Measurements from ENCODE around the gene INPP5A. TPM values are rescaled to one million over a fixed set of nuclear protein-coding genes. Genes with fewer than 3 reads are reported as not detected.

Gene INPP5A
- total and polyA plus RNA-seq, 2 of the 13 experiments (the other 11 are each of a cell fraction or from before 2014, with no cell fraction given): 17.5 to 37.9 TPM

DNA sequence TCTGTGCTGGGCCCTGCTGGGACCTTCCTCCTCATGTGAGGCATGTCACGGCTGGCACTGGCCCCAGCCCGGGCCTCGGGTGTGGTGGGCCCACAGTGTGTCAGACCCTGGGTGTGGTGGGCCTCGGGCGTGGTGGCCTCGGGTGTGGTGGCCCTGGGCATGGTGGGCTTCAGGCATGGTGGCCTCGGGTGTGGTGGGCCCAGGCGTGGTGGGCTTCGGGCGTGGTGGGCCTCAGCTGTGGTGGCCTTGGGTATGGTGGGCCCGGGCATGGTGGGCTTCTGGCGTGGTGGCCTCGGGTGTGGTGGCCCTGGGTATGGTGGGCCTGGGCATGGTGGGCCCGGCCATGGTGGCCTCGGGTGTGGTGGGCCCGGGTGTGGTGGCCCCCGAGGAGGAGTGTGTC is 207.9 kb downstream of the INPP5A start:
- Histone ChIP-seq H3K9me3 (ENCODE audit: low read length) (no peaks in the 10 kb centered on the region), H3K79me2 (ENCODE audit: insufficient read depth, low read length) (no peaks in the 10 kb centered on the region), H3K36me3 (replicated peaks in 1 of 2; ENCODE audit: control insufficient read depth in 1 of 2, insufficient read depth in 2 of 2, low read length in 2 of 2) (peaks cover 0 to 2% of the 10 kb centered on the region in 2 experiments; a peak in 2 of 5 replicates), H3K4me1 (ENCODE audit: insufficient read depth, low read length) (peaks cover 5% of the 10 kb centered on the region), H3K27ac (ENCODE audit: extremely low read length, insufficient read depth, low read length) (no peak overlapping the region), H3K27me3 (ENCODE audit: control insufficient read depth in 1 of 2, insufficient read depth in 2 of 2, low read length in 2 of 2) (no peaks in the 10 kb centered on the region), H3K9ac (ENCODE audit: insufficient read depth, low read depth, low read length) (no peak overlapping the region), H2AFZ (ENCODE audit: low read length) (no peak overlapping the region), H3K4me3 (replicated peaks in 1 of 3; ENCODE audit: insufficient read depth in 1 of 3, low read depth in 2 of 3, low read length in 3 of 3) (no peak overlapping the region), H4K20me1 (ENCODE audit: insufficient read depth, low read length) (no peaks in the 10 kb centered on the region), H3K4me2 (ENCODE audit: low read depth, low read length) (no peak overlapping the region)
- TF ChIP-seq HMG20B (CRISPR knock-in tag; conservative IDR thresholded peaks at IDR 0.05): no peak
- TF ChIP-seq, protein P1, sequence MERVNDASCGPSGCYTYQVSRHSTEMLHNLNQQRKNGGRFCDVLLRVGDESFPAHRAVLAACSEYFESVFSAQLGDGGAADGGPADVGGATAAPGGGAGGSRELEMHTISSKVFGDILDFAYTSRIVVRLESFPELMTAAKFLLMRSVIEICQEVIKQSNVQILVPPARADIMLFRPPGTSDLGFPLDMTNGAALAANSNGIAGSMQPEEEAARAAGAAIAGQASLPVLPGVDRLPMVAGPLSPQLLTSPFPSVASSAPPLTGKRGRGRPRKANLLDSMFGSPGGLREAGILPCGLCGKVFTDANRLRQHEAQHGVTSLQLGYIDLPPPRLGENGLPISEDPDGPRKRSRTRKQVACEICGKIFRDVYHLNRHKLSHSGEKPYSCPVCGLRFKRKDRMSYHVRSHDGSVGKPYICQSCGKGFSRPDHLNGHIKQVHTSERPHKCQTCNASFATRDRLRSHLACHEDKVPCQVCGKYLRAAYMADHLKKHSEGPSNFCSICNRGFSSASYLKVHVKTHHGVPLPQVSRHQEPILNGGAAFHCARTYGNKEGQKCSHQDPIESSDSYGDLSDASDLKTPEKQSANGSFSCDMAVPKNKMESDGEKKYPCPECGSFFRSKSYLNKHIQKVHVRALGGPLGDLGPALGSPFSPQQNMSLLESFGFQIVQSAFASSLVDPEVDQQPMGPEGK (CRISPR knock-in tag; IDR thresholded peaks at IDR 0.05): no peak
- no peak for DNase-seq (ENCODE audit: low spot score)
- no peak for ATAC-seq
- BruUV-seq (replicated peaks): no TSS peak
- ChIA-PET POLR2A (no interaction called here), CTCF (ENCODE audit: low intra/inter-chr PET ratio, low total read pairs) (no interaction called here)
- no peak for FAIRE-seq
- intact Hi-C loops (cut with micrococcal nuclease; ENCODE audit: unreplicated experiment) (no loop called here), in situ Hi-C loops (cut with HindIII; ENCODE audit: extremely low pct_ligation_motif_present, low pct_unique_long_range_greater_than_20kb) (no loop called here)
- WGBS (ENCODE audit: low lambda C conversion rate): 90% methylated on average over 11 of the region's 17 CpGs

DNA sequence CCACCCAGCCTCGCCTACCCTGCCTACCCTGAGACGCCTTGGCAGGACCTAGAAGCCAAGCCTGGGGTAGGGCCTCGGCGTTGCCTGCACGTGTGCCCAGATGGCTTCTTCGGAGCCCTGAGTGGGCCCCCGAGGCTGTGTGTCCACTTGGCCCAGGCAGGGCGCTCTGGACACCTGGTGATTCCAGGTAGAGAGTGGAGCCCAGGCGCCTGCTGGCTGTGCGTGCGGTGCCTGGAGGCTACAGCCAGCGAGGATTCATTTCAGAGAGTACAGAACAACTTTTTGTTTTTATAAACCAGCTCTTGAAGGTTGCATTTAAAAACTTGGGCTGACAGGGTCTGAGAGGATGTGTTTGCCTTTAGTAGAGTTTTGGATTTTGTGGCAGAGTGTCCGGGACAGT is 208.4 kb downstream of the INPP5A start:
- BruUV-seq (replicated peaks): no TSS peak
- TF ChIP-seq ZNF256 (CRISPR knock-in tag; conservative IDR thresholded peaks at IDR 0.05) (no peak), ZNF343 (CRISPR knock-in tag; IDR thresholded peaks at IDR 0.05) (no peak), EHMT2 (IDR thresholded peaks at IDR 0.05; ENCODE audit: borderline replicate concordance, low read depth, low read length) (no peak), ZSCAN22 (CRISPR knock-in tag; IDR thresholded peaks at IDR 0.05) (no peak), SP140L (CRISPR knock-in tag; IDR thresholded peaks at IDR 0.05; ENCODE audit: borderline replicate concordance) (no peak), TARDBP (CRISPR knock-in tag; IDR thresholded peaks at IDR 0.05) (no peak)
- TF ChIP-seq, protein P2, sequence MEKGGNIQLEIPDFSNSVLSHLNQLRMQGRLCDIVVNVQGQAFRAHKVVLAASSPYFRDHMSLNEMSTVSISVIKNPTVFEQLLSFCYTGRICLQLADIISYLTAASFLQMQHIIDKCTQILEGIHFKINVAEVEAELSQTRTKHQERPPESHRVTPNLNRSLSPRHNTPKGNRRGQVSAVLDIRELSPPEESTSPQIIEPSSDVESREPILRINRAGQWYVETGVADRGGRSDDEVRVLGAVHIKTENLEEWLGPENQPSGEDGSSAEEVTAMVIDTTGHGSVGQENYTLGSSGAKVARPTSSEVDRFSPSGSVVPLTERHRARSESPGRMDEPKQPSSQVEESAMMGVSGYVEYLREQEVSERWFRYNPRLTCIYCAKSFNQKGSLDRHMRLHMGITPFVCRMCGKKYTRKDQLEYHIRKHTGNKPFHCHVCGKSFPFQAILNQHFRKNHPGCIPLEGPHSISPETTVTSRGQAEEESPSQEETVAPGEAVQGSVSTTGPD (CRISPR knock-in tag; IDR thresholded peaks at IDR 0.05): no peak
- TF ChIP-seq, protein P3, sequence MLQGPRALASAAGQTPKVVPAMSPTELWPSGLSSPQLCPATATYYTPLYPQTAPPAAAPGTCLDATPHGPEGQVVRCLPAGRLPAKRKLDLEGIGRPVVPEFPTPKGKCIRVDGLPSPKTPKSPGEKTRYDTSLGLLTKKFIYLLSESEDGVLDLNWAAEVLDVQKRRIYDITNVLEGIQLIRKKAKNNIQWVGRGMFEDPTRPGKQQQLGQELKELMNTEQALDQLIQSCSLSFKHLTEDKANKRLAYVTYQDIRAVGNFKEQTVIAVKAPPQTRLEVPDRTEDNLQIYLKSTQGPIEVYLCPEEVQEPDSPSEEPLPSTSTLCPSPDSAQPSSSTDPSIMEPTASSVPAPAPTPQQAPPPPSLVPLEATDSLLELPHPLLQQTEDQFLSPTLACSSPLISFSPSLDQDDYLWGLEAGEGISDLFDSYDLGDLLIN (CRISPR knock-in tag; IDR thresholded peaks at IDR 0.05; ENCODE audit: borderline replicate concordance): no peak

More for the DNA sequence above, 208.4 kb downstream of the INPP5A start:
- FAIRE-seq: no peak
- 90% methylated on average over 7 of the region's 13 CpGs for WGBS (ENCODE audit: low lambda C conversion rate)
- intact Hi-C loops (cut with micrococcal nuclease; ENCODE audit: unreplicated experiment): no loop called here
- Histone ChIP-seq H2AFZ (ENCODE audit: low read length) (no peak overlapping the region), H3K36me3 (replicated peaks in 1 of 2; ENCODE audit: control insufficient read depth in 1 of 2, insufficient read depth in 2 of 2, low read length in 2 of 2) (peaks cover 0 to 2% of the 10 kb centered on the region in 2 experiments; a peak in 2 of 5 replicates), H3K4me1 (ENCODE audit: insufficient read depth, low read length) (peaks cover under 1% of the 10 kb centered on the region; the same call in 1 of the 2 replicates), H3K79me2 (ENCODE audit: insufficient read depth, low read length) (no peaks in the 10 kb centered on the region), H4K20me1 (ENCODE audit: insufficient read depth, low read length) (no peaks in the 10 kb centered on the region), H3K9me3 (ENCODE audit: low read length) (no peaks in the 10 kb centered on the region), H3K9ac (ENCODE audit: insufficient read depth, low read depth, low read length) (no peak overlapping the region), H3K4me2 (ENCODE audit: low read depth, low read length) (no peak overlapping the region), H3K27ac (ENCODE audit: extremely low read length, insufficient read depth, low read length) (no peak overlapping the region), H3K27me3 (ENCODE audit: control insufficient read depth in 1 of 2, insufficient read depth in 2 of 2, low read length in 2 of 2) (no peaks in the 10 kb centered on the region), H3K4me3 (replicated peaks in 1 of 3; ENCODE audit: insufficient read depth in 1 of 3, low read depth in 2 of 3, low read length in 3 of 3) (no peak overlapping the region)
- ChIA-PET POLR2A (no interaction called here), CTCF (ENCODE audit: low intra/inter-chr PET ratio, low total read pairs) (no interaction called here)
- in situ Hi-C loops (cut with HindIII; ENCODE audit: extremely low pct_ligation_motif_present, low pct_unique_long_range_greater_than_20kb): no loop called here
- no peak for ATAC-seq
- DNase-seq (ENCODE audit: low spot score): no peak

All from HepG2 (cell line).